BJ (cell line): Measurements from ENCODE around the gene HCN3. TPM values are rescaled to one million over a fixed set of nuclear protein-coding genes. Genes with fewer than 3 reads are reported as not detected.
A peak's percentile ranks its signal among the peaks of the same experiment; 100 is the strongest.

Experiments used
- CTCF ChIA-PET: fragments of 350-600 bp; formaldehyde crosslinking; extraction: SDS; loops from one replicate; lab custom pipeline; 2021; ENCODE audit warnings: antibody characterized with exemption, inconsistent platforms; lab: Yijun Ruan, JAX
- POLR2A ChIA-PET: fragments of 300-600 bp; sonication (Branson Sonifier 250); formaldehyde crosslinking; extraction: SDS; loops from one replicate; lab custom pipeline; 2021; ENCODE audit warnings: antibody characterized with exemption; lab: Charles Lee
- DNase-seq: peaks from one replicate; pipeline ENCODE4 v3.0.0-alpha.2; 2011; ENCODE audit warnings: low read depth
- H3K27me3 ChIP-seq: 2 replicates; pipeline ENCODE4 v1.6.0; 2011; ENCODE audit warnings: low read length; ENCODE audit not compliant: control insufficient read depth, insufficient read depth
- H3K36me3 ChIP-seq: 2 replicates; pipeline ENCODE4 v1.5.1; 2011; ENCODE audit warnings: low read length; ENCODE audit not compliant: control insufficient read depth, insufficient read depth
- H3K4me3 ChIP-seq: 2 replicates; pipeline ENCODE4 v1.5.1; 2011; ENCODE audit warnings: low read depth, mild to moderate bottlenecking, control low read depth, low read length
- CTCF ChIP-seq: IDR thresholded peaks from 2 replicates; pipeline ENCODE4 v1.5.1; 2011; ENCODE audit warnings: low read depth, mild to moderate bottlenecking, control low read depth, inconsistent platforms, low read length, moderate library complexity; ENCODE audit not compliant: insufficient read depth
- polyA plus RNA-seq: library from polyadenylated mRNA; depleted of rRNA; stranded (reverse); fragments of >200 nt; gene quantifications from 2 replicates; pipeline ENCODE4 v1.2.3, GENCODE V29; 2011

HCN3 gene
- polyA plus RNA-seq, 1 experiment: 4.0 TPM

GRCh38 chr1:155254714-155255242, 22.5 kb upstream of the HCN3 start:
- H3K4me3 ChIP-seq: peak overlapping the region; percentile 86
- ChIA-PET POLR2A (no interaction called here), CTCF (no interaction called here)
- peaks cover 11% of the 10 kb centered on the region for H3K36me3 ChIP-seq
- TF ChIP-seq CTCF: peak; percentile 21; the same call in 1 of the 2 replicates
- DNase-seq: no peak
- H3K27me3 ChIP-seq: no peaks in the 10 kb centered on the region

- H3K4me3 ChIP-seq: peak within 1 kb of the TSS; percentile 86
- TF ChIP-seq CTCF: no peak
- CTCF ChIA-PET: interaction anchor here (1.8 to 1.9 kb wide), 2 partner anchors 48 to 67 kb away, joined by 4 to 9 read pairs; no protein-coding TSS in a partner anchor
- no peak for DNase-seq
- POLR2A ChIA-PET: interaction anchor here (0.6 kb wide), 2 partner anchors 61 to 205 kb away, joined by 3 to 8 read pairs; no protein-coding TSS in a partner anchor
- no peaks in the 10 kb centered on the region for H3K27me3 ChIP-seq
- H3K36me3 ChIP-seq: peaks cover 12% of the 10 kb centered on the region
These were observed 21.8 kb upstream of the HCN3 start, which contains the start of gene ENTREP3 for GRCh38 chr1:155255243-155256007. ENTREP3 (minus strand) TSS chr1:155255483; CDS start chr1:155254877, 606 bp downstream.

DNA sequence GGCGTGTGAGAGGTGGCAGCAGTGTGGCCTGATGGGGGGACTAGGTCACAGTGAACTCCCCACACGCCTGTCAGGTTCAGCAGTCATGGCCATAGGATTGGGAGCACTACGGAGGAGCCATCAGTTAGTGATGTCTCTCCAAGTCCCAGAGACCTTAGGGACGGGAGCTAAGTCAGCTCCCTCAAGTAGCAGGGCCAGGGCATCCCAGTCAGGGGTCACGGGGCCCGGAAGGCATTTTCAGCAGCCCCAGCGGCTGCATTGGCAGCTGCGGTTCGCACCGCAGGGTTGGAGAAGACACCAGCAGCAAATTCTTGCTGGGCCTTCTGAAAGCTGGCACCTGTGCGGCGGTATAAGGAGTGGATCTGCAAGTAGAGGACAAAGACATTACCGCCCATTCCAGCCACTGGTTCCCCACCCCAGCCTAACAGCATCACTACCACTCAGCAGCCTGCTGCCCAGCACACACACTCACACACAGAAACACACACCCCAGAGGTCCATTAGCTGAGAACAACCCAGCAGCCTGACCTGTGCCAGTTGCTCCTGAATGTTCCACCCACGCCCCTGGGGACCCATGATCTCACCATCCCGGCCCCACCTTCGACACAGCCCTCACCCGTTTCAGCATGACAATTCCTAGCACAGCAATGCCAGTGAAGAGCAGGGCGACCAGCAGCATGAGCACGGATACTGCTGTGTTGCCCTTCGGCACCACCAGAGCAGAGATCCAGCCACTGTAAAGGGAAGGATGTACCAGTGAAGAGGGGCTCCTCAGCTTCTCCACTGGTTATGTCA, 21.0 kb upstream of the HCN3 start:
- Histone ChIP-seq H3K4me3 (no peak overlapping the region), H3K27me3 (no peaks in the 10 kb centered on the region), H3K36me3 (peaks cover 10% of the 10 kb centered on the region)
- CTCF ChIA-PET: interaction anchor here (1.8 to 1.9 kb wide), 2 partner anchors 49 to 66 kb away, joined by 4 to 9 read pairs; no protein-coding TSS in a partner anchor
- POLR2A ChIA-PET: interaction anchor here (0.6 kb wide), 2 partner anchors 62 to 206 kb away, joined by 3 to 8 read pairs; no protein-coding TSS in a partner anchor
- no peak for DNase-seq
- no peak for TF ChIP-seq CTCF

GRCh38 chr1:155260276-155260675, 17.0 kb upstream of the HCN3 start:
- no peak for DNase-seq
- POLR2A ChIA-PET: no interaction called here
- H3K36me3 ChIP-seq: peaks cover 24% of the 10 kb centered on the region
- no peaks in the 10 kb centered on the region for H3K27me3 ChIP-seq
- no peak for TF ChIP-seq CTCF
- no peak overlapping the region for H3K4me3 ChIP-seq
- CTCF ChIA-PET: interaction anchor here (0.7 to 4.0 kb wide), 7 partner anchors 10 to 142 kb away, joined by 3 to 44 read pairs (median 4); partner anchors contain the start of genes CLK2 and THBS3
